ENCODE data around the gene MORN5. TPM values are rescaled to one million over a fixed set of nuclear protein-coding genes. Genes with fewer than 3 reads are reported as not detected.
"Not testable (repeated sequence)": the region's sequence is repeated elsewhere in the genome, so short reads cannot be mapped to it uniquely, and the experiment has no call there.

MORN5 gene
- total and polyA plus RNA-seq, 3 donors from 2014 or later: 19.2 to 183 (median 34.7) TPM

GRCh38 chr9:122113574-122113973 lies 46.1 kb upstream of the MORN5 start:
- WGBS, 2 donors: 24 to 47% methylated on average over 5 of the region's 5 CpGs
- Histone ChIP-seq H3K36me3 (ENCODE audit: low read depth, missing control alignments) (no peaks in the 10 kb centered on the region), H3K4me1 (no peaks in the 10 kb centered on the region), H3K27ac (no peak overlapping the region), H3K9me3 (no peaks in the 10 kb centered on the region), H3K27me3 (no peaks in the 10 kb centered on the region), H3K4me3 (no peak overlapping the region)
- no peak for TF ChIP-seq POLR2A (IDR thresholded peaks at IDR 0.05)
- TF ChIP-seq, protein P1, sequence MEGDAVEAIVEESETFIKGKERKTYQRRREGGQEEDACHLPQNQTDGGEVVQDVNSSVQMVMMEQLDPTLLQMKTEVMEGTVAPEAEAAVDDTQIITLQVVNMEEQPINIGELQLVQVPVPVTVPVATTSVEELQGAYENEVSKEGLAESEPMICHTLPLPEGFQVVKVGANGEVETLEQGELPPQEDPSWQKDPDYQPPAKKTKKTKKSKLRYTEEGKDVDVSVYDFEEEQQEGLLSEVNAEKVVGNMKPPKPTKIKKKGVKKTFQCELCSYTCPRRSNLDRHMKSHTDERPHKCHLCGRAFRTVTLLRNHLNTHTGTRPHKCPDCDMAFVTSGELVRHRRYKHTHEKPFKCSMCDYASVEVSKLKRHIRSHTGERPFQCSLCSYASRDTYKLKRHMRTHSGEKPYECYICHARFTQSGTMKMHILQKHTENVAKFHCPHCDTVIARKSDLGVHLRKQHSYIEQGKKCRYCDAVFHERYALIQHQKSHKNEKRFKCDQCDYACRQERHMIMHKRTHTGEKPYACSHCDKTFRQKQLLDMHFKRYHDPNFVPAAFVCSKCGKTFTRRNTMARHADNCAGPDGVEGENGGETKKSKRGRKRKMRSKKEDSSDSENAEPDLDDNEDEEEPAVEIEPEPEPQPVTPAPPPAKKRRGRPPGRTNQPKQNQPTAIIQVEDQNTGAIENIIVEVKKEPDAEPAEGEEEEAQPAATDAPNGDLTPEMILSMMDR (IDR thresholded peaks at IDR 0.05): no peak
- intact Hi-C loops (cut with DNase I; ENCODE audit: low total_unique reads): no loop called here
- no peak for DNase-seq

DNA sequence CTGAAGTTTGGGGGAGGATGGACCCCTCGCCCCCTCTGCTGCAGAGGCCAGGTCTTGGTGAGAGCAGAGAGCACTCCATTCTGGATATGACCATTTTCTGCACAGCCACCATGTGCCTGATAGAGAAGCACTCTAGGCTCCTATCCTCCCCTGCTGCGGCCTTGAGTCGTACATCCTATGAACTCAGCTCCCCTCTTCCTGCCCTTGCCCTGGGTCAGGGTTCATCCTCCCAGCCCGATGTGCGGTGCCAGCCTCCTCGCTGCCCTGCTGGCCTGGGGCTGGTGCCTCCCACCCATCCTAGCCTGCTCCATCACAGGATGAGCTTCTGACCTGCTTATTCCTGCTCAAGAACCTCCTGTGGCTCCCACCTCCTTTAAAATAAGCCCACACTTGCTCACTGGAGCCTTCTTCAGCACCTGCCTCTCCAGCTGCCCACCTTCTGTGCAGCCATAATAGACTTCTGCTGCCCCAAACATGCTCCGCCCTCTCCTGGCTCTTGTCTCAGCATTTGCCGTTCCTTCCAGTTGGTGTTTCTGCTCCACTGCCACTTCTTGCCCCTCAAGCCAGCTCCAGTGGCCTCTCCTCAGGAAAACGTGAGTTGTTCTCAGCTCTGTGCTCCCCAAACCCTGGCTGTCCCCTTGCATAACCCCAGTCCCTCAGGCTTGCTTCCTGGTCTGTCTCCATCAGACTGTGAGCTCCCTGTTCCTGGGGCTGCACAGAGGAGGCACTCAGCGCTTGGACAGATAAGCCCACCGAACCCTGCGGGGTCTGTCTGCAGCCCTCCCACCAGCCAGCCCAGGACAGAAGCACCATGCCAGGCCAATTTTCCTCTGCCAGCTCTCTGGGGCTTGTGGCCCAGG lies 44.3 kb upstream of the MORN5 start:
- Histone ChIP-seq H3K36me3 (ENCODE audit: low read depth, missing control alignments) (no peaks in the 10 kb centered on the region), H3K4me1 (no peaks in the 10 kb centered on the region), H3K4me3 (no peak overlapping the region), H3K27me3 (no peaks in the 10 kb centered on the region), H3K9me3 (no peaks in the 10 kb centered on the region), H3K27ac (no peak overlapping the region)
- no peak for TF ChIP-seq POLR2A (IDR thresholded peaks at IDR 0.05)
- TF ChIP-seq, protein P1 (IDR thresholded peaks at IDR 0.05): no peak
- WGBS, 2 donors: 70 to 75% methylated on average over 9 to 12 of the region's 12 CpGs
- intact Hi-C loops (cut with DNase I; ENCODE audit: low total_unique reads): no loop called here
- no peak for DNase-seq

DNA sequence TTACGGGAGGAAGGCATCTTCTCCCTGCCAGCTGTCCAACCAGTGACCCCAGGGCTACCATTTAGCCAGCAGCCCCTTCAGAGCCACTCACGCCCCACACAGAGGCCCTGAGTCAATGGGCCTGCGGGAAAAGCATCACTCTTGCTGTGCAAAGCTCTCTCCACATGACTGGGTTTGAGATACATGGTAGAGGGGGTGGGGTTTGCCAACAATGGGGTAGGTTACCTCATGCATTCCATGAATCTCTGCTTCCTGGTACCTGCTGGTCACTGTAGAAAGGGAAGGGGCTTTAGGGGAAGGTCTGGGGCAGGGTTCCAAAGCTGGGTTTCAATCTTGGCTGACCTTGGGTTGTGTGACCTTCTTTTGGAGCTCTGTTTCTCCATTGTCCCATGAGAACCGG lies 43.7 kb upstream of the MORN5 start:
- intact Hi-C loops (cut with DNase I; ENCODE audit: low total_unique reads): no loop called here
- Histone ChIP-seq H3K4me1 (no peaks in the 10 kb centered on the region), H3K36me3 (ENCODE audit: low read depth, missing control alignments) (no peaks in the 10 kb centered on the region), H3K9me3 (no peaks in the 10 kb centered on the region), H3K27ac (no peak overlapping the region), H3K4me3 (no peak overlapping the region), H3K27me3 (no peaks in the 10 kb centered on the region)
- TF ChIP-seq POLR2A (IDR thresholded peaks at IDR 0.05): no peak
- TF ChIP-seq, protein P1 (IDR thresholded peaks at IDR 0.05): no peak
- no peak for DNase-seq
- WGBS, 2 donors: 71% methylated on average over 4 of the region's 4 CpGs; no CpG with 5 or more reads in 1 of the 2 donors

GRCh38 chr9:122116448-122117173 lies 43.1 kb upstream of the MORN5 start:
- Histone ChIP-seq H3K9me3 (no peaks in the 10 kb centered on the region), H3K27me3 (no peaks in the 10 kb centered on the region), H3K4me1 (no peaks in the 10 kb centered on the region), H3K36me3 (ENCODE audit: low read depth, missing control alignments) (no peaks in the 10 kb centered on the region), H3K4me3 (no peak overlapping the region), H3K27ac (no peak overlapping the region)
- WGBS, 2 donors: 88 to 89% methylated on average over 6 to 10 of the region's 10 CpGs
- no peak for DNase-seq
- intact Hi-C loops (cut with DNase I; ENCODE audit: low total_unique reads): no loop called here
- TF ChIP-seq, protein P1 (IDR thresholded peaks at IDR 0.05): no peak
- TF ChIP-seq POLR2A (IDR thresholded peaks at IDR 0.05): no peak

DNA sequence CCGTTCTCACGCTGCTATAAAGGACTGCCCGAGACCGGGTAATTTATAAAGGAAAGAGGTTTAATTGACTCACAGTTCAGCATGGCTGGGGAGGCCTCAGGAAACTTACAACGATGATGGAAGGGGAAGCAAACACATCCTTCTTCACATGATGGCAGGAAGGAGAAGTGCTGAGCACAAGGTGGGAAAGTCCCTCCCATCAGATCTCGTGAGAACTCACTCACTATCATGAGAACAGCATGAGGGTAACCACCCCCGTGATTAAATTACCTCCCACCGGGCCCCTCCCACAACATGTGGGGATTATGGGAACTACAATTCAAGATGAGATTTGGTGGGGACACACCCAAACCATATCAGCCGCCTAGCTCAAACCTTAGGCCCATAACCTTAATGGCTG lies 42.5 kb upstream of the MORN5 start:
- H3K36me3 ChIP-seq (ENCODE audit: low read depth, missing control alignments); H3K27me3 ChIP-seq; intact Hi-C loops (cut with DNase I; ENCODE audit: low total_unique reads); H3K27ac ChIP-seq; DNase-seq; H3K9me3 ChIP-seq; H3K4me3 ChIP-seq; H3K4me1 ChIP-seq: not testable (repeated sequence)
- 77 to 85% methylated on average over 9 of the region's 9 CpGs for WGBS, 2 donors

Measured in testis (tissue), 3 donors.